ENCODE results near the gene DENND5B.

Gene DENND5B

GRCh38 chr12:31589904-31590641 lies 863 bp downstream of the DENND5B start:
- H3K4me3 ChIP-seq (ENCODE audit: low read length in 2 of 2), result peak overlapping the region; percentile 77 to 91
- no peaks in the 10 kb centered on the region for H3K36me3 ChIP-seq (ENCODE audit: control insufficient read depth in 2 of 2, insufficient read depth in 2 of 2, low read length in 2 of 2)

GRCh38 chr12:31589598-31589903 lies 1.4 kb downstream of the DENND5B start:
- Histone ChIP-seq H3K36me3 (ENCODE audit: control insufficient read depth in 2 of 2, insufficient read depth in 2 of 2, low read length in 2 of 2) (no peaks in the 10 kb centered on the region), H3K27me3 (ENCODE audit: control insufficient read depth in 1 of 2, insufficient read depth in 2 of 2, low read length in 2 of 2) (no peaks in the 10 kb centered on the region), H3K9ac (ENCODE audit: low read length in 2 of 2) (peak overlapping the region; percentile 68 to 84), H3K4me1 (ENCODE audit: control insufficient read depth, insufficient read depth, low read length) (peaks cover 3% of the 10 kb centered on the region), H3K4me3 (ENCODE audit: low read length in 2 of 2) (peak overlapping the region; percentile 77 to 91), H3K9me3 (ENCODE audit: control insufficient read depth in 2 of 2, low read length in 2 of 2) (no peaks in the 10 kb centered on the region), H3K27ac (ENCODE audit: low read length) (peak overlapping the region; percentile 80)

More at GRCh38 chr12:31589904-31590641, 863 bp downstream of the DENND5B start:
- peak overlapping the region; percentile 68 to 84 for H3K9ac ChIP-seq (ENCODE audit: low read length in 2 of 2)
- no peaks in the 10 kb centered on the region for H3K27me3 ChIP-seq (ENCODE audit: control insufficient read depth in 1 of 2, insufficient read depth in 2 of 2, low read length in 2 of 2)
- H3K27ac ChIP-seq (ENCODE audit: low read length), result peak overlapping the region; percentile 80
- peaks cover 3% of the 10 kb centered on the region for H3K4me1 ChIP-seq (ENCODE audit: control insufficient read depth, insufficient read depth, low read length)
- H3K9me3 ChIP-seq (ENCODE audit: control insufficient read depth in 2 of 2, low read length in 2 of 2), result no peaks in the 10 kb centered on the region

- no peaks in the 10 kb centered on the region for H3K36me3 ChIP-seq (ENCODE audit: control insufficient read depth in 2 of 2, insufficient read depth in 2 of 2, low read length in 2 of 2)
Observed at GRCh38 chr12:31588976-31589375, 2.0 kb downstream of the DENND5B start.

GRCh38 chr12:31586728-31587127 lies 4.2 kb downstream of the DENND5B start:
- no peaks in the 10 kb centered on the region for H3K36me3 ChIP-seq (ENCODE audit: control insufficient read depth in 2 of 2, insufficient read depth in 2 of 2, low read length in 2 of 2)
- no peak overlapping the region for H3K4me3 ChIP-seq (ENCODE audit: low read length in 2 of 2)
- H3K27ac ChIP-seq (ENCODE audit: low read length), result no peak overlapping the region
- no peak overlapping the region for H3K9ac ChIP-seq (ENCODE audit: low read length in 2 of 2)
- no peaks in the 10 kb centered on the region for H3K9me3 ChIP-seq (ENCODE audit: control insufficient read depth in 2 of 2, low read length in 2 of 2)
- H3K4me1 ChIP-seq (ENCODE audit: control insufficient read depth, insufficient read depth, low read length), result peaks cover 2% of the 10 kb centered on the region
- no peaks in the 10 kb centered on the region for H3K27me3 ChIP-seq (ENCODE audit: control insufficient read depth in 1 of 2, insufficient read depth in 2 of 2, low read length in 2 of 2)

More at GRCh38 chr12:31588976-31589375, 2.0 kb downstream of the DENND5B start:
- H3K27me3 ChIP-seq (ENCODE audit: control insufficient read depth in 1 of 2, insufficient read depth in 2 of 2, low read length in 2 of 2), result no peaks in the 10 kb centered on the region
- H3K9ac ChIP-seq (ENCODE audit: low read length in 2 of 2), result peak overlapping the region in 1 of 2 donors; percentile 68
- H3K4me3 ChIP-seq (ENCODE audit: low read length in 2 of 2), result peak overlapping the region; percentile 77 to 91
- H3K27ac ChIP-seq (ENCODE audit: low read length), result no peak overlapping the region
- H3K9me3 ChIP-seq (ENCODE audit: control insufficient read depth in 2 of 2, low read length in 2 of 2), result no peaks in the 10 kb centered on the region
- H3K4me1 ChIP-seq (ENCODE audit: control insufficient read depth, insufficient read depth, low read length), result peaks cover 3% of the 10 kb centered on the region

- Histone ChIP-seq H3K27ac (ENCODE audit: low read length) (no peak overlapping the region), H3K4me3 (ENCODE audit: low read length in 2 of 2) (no peak overlapping the region), H3K9ac (ENCODE audit: low read length in 2 of 2) (no peak overlapping the region)
Observed at GRCh38 chr12:31585895-31586294, 5.0 kb downstream of the DENND5B start.

DNA sequence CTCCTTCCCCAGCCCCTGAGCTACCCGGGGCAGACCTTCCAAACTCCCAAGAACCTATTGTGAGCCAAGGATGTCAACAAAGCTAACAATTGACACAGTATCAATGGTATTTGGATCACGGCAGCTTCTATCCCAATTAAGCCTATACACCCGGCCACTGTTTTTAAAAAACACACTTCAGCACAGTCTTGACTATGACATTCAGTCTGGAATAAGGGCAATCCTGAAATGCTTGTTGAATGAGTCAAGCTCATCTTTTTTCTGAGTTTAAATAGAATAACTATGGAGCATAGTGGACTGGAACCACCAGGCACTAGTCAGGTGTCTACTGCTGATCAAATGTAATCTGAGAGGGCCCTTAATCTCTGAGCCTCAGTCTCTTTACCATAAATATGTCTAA lies 5.7 kb downstream of the DENND5B start:
- no peaks in the 10 kb centered on the region for H3K4me1 ChIP-seq (ENCODE audit: control insufficient read depth, insufficient read depth, low read length)
- no peaks in the 10 kb centered on the region for H3K36me3 ChIP-seq (ENCODE audit: control insufficient read depth in 2 of 2, insufficient read depth in 2 of 2, low read length in 2 of 2)
- no peak overlapping the region for H3K27ac ChIP-seq (ENCODE audit: low read length)
- no peaks in the 10 kb centered on the region for H3K9me3 ChIP-seq (ENCODE audit: control insufficient read depth in 2 of 2, low read length in 2 of 2)
- H3K4me3 ChIP-seq (ENCODE audit: low read length in 2 of 2), result no peak overlapping the region
- H3K27me3 ChIP-seq (ENCODE audit: control insufficient read depth in 1 of 2, insufficient read depth in 2 of 2, low read length in 2 of 2), result no peaks in the 10 kb centered on the region
- H3K9ac ChIP-seq (ENCODE audit: low read length in 2 of 2), result no peak overlapping the region

More at GRCh38 chr12:31585895-31586294, 5.0 kb downstream of the DENND5B start:
- no peaks in the 10 kb centered on the region for H3K4me1 ChIP-seq (ENCODE audit: control insufficient read depth, insufficient read depth, low read length)
- no peaks in the 10 kb centered on the region for H3K9me3 ChIP-seq (ENCODE audit: control insufficient read depth in 2 of 2, low read length in 2 of 2)
- H3K27me3 ChIP-seq (ENCODE audit: control insufficient read depth in 1 of 2, insufficient read depth in 2 of 2, low read length in 2 of 2), result no peaks in the 10 kb centered on the region
- no peaks in the 10 kb centered on the region for H3K36me3 ChIP-seq (ENCODE audit: control insufficient read depth in 2 of 2, insufficient read depth in 2 of 2, low read length in 2 of 2)

- H3K9me3 ChIP-seq (ENCODE audit: control insufficient read depth in 2 of 2, low read length in 2 of 2), result no peaks in the 10 kb centered on the region
- no peaks in the 10 kb centered on the region for H3K4me1 ChIP-seq (ENCODE audit: control insufficient read depth, insufficient read depth, low read length)
Observed at GRCh38 chr12:31584782-31585181, 6.2 kb downstream of the DENND5B start.

DNA sequence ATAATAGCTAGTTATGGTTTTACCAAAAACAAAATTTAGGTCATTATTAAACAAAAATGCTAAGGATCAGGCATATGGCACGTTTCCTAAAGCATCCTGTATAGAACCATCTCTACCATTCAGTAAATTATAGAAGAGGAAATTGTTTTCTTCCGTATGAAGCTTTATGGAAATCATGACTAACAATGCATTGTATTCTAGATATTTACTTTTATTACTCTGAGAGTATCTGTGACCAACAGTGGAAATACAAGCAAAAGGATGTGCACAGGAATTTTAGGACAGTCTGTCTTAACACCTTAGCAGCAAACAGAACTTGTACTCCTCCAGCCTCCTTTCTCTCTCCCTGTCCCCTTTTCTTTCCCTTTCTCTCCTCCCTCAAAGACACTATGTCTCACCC lies 7.1 kb downstream of the DENND5B start:
- no peak overlapping the region for H3K4me3 ChIP-seq (ENCODE audit: low read length in 2 of 2)
- H3K4me1 ChIP-seq (ENCODE audit: control insufficient read depth, insufficient read depth, low read length), result no peaks in the 10 kb centered on the region
- no peak overlapping the region for H3K9ac ChIP-seq (ENCODE audit: low read length in 2 of 2)
- H3K36me3 ChIP-seq (ENCODE audit: control insufficient read depth in 2 of 2, insufficient read depth in 2 of 2, low read length in 2 of 2), result no peaks in the 10 kb centered on the region
- H3K27me3 ChIP-seq (ENCODE audit: control insufficient read depth in 1 of 2, insufficient read depth in 2 of 2, low read length in 2 of 2), result no peaks in the 10 kb centered on the region
- no peaks in the 10 kb centered on the region for H3K9me3 ChIP-seq (ENCODE audit: control insufficient read depth in 2 of 2, low read length in 2 of 2)
- H3K27ac ChIP-seq (ENCODE audit: low read length), result no peak overlapping the region

More at GRCh38 chr12:31584782-31585181, 6.2 kb downstream of the DENND5B start:
- Histone ChIP-seq H3K4me3 (ENCODE audit: low read length in 2 of 2) (no peak overlapping the region), H3K36me3 (ENCODE audit: control insufficient read depth in 2 of 2, insufficient read depth in 2 of 2, low read length in 2 of 2) (no peaks in the 10 kb centered on the region), H3K9ac (ENCODE audit: low read length in 2 of 2) (no peak overlapping the region), H3K27me3 (ENCODE audit: control insufficient read depth in 1 of 2, insufficient read depth in 2 of 2, low read length in 2 of 2) (no peaks in the 10 kb centered on the region), H3K27ac (ENCODE audit: low read length) (no peak overlapping the region)

- no peak overlapping the region for H3K4me3 ChIP-seq (ENCODE audit: low read length in 2 of 2)
- no peak overlapping the region for H3K27ac ChIP-seq (ENCODE audit: low read length)
- H3K36me3 ChIP-seq (ENCODE audit: control insufficient read depth in 2 of 2, insufficient read depth in 2 of 2, low read length in 2 of 2), result no peaks in the 10 kb centered on the region
- H3K9ac ChIP-seq (ENCODE audit: low read length in 2 of 2), result no peak overlapping the region
- H3K9me3 ChIP-seq (ENCODE audit: control insufficient read depth in 2 of 2, low read length in 2 of 2), result no peaks in the 10 kb centered on the region
- no peaks in the 10 kb centered on the region for H3K27me3 ChIP-seq (ENCODE audit: control insufficient read depth in 1 of 2, insufficient read depth in 2 of 2, low read length in 2 of 2)
- no peaks in the 10 kb centered on the region for H3K4me1 ChIP-seq (ENCODE audit: control insufficient read depth, insufficient read depth, low read length)
Observed at GRCh38 chr12:31582155-31582554, 8.8 kb downstream of the DENND5B start.

DNA sequence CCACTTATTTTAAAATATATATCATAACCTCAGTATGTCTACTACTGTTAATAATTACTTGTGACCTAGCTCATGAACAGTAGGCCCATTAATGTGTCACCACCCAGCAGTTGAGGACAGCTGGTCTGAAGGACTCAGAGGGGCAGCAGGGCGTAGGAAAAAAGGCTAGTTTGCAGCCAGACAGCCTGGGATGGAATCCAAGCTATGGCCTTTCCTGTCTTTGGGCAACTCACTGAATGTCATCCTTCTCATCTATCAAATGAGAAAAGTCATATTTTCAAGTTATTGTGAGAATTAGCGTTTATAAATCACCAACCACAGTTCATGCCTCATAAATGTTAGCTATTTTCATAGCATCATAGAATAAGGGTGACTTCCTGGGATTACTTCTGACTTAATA lies 12.3 kb downstream of the DENND5B start:
- H3K4me3 ChIP-seq (ENCODE audit: low read length in 2 of 2), result no peak overlapping the region
- H3K27me3 ChIP-seq (ENCODE audit: control insufficient read depth in 1 of 2, insufficient read depth in 2 of 2, low read length in 2 of 2), result no peaks in the 10 kb centered on the region
- H3K4me1 ChIP-seq (ENCODE audit: control insufficient read depth, insufficient read depth, low read length), result peaks cover 2% of the 10 kb centered on the region
- H3K9ac ChIP-seq (ENCODE audit: low read length in 2 of 2), result no peak overlapping the region
- H3K36me3 ChIP-seq (ENCODE audit: control insufficient read depth in 2 of 2, insufficient read depth in 2 of 2, low read length in 2 of 2), result no peaks in the 10 kb centered on the region
- H3K9me3 ChIP-seq (ENCODE audit: control insufficient read depth in 2 of 2, low read length in 2 of 2), result no peaks in the 10 kb centered on the region
- no peak overlapping the region for H3K27ac ChIP-seq (ENCODE audit: low read length)

- Histone ChIP-seq H3K36me3 (ENCODE audit: control insufficient read depth in 2 of 2, insufficient read depth in 2 of 2, low read length in 2 of 2) (no peaks in the 10 kb centered on the region), H3K4me3 (ENCODE audit: low read length in 2 of 2) (no peak overlapping the region), H3K27me3 (ENCODE audit: control insufficient read depth in 1 of 2, insufficient read depth in 2 of 2, low read length in 2 of 2) (no peaks in the 10 kb centered on the region), H3K9me3 (ENCODE audit: control insufficient read depth in 2 of 2, low read length in 2 of 2) (no peaks in the 10 kb centered on the region), H3K27ac (ENCODE audit: low read length) (no peak overlapping the region), H3K9ac (ENCODE audit: low read length in 2 of 2) (no peak overlapping the region), H3K4me1 (ENCODE audit: control insufficient read depth, insufficient read depth, low read length) (peaks cover 2% of the 10 kb centered on the region)
Observed at GRCh38 chr12:31574803-31575575, 15.9 kb downstream of the DENND5B start.
